ENCODE measurements around the gene LCE2A.
"Not testable (repeated sequence)": the region's sequence is repeated elsewhere in the genome, so short reads cannot be mapped to it uniquely, and the experiment has no call there.

The LCE2A gene

DNA sequence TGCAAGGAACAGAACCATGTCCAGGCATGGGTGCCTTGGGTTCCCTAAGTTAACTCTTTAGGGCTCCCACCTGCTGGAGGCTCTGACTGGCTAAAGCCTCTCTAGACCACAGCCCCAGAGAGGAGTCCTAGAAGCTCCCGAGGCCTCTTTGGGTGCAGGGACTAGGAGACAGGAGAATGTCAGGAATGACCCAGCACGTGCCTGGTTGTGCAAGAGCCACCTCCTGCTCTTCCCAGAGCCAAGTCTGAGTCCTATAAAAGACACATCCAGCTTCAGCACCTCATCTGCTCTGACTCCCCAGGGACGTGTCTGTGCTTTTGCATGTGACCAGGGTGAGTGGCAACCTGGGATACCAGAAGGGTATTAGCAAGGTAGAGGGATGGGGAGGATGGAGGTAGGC lies 35.0 kb upstream of the LCE2A start, which contains the start of gene LCE2D:
LCE2D (plus strand) TSS at position 283 of the 400 bp plus-strand sequence. CDS start 726 bp downstream, outside the sequence.
- Histone ChIP-seq H3K27me3 (ENCODE audit: control insufficient read depth, insufficient read depth, low read length) (no peaks in the 10 kb centered on the region), H3K4me2 (ENCODE audit: low read length) (no peak within 1 kb of the TSS), H3K9ac (no peak within 1 kb of the TSS), H2AFZ (no peak within 1 kb of the TSS), H3K79me2 (no peaks in the 10 kb centered on the region), H3K4me3 (ENCODE audit: low read depth, low read length) (no peak within 1 kb of the TSS), H3K9me3 (ENCODE audit: control insufficient read depth, low read length) (no peaks in the 10 kb centered on the region), H3K36me3 (ENCODE audit: control insufficient read depth, insufficient read depth, low read length) (no peaks in the 10 kb centered on the region), H3K27ac (no peak within 1 kb of the TSS), H3K4me1 (no peaks in the 10 kb centered on the region)
- no peak for TF ChIP-seq CTCF (IDR thresholded peaks at IDR 0.05)

- not testable (repeated sequence) for H3K27me3 ChIP-seq (ENCODE audit: control insufficient read depth, insufficient read depth, low read length); H3K27ac ChIP-seq; H3K4me2 ChIP-seq (ENCODE audit: low read length); H3K4me1 ChIP-seq; H3K79me2 ChIP-seq; H3K36me3 ChIP-seq (ENCODE audit: control insufficient read depth, insufficient read depth, low read length); H3K4me3 ChIP-seq (ENCODE audit: low read depth, low read length); H3K9me3 ChIP-seq (ENCODE audit: control insufficient read depth, low read length); H2AFZ ChIP-seq; H3K9ac ChIP-seq
Measured at GRCh38 chr1:152666171-152666570, 32.0 kb upstream of the LCE2A start.

DNA sequence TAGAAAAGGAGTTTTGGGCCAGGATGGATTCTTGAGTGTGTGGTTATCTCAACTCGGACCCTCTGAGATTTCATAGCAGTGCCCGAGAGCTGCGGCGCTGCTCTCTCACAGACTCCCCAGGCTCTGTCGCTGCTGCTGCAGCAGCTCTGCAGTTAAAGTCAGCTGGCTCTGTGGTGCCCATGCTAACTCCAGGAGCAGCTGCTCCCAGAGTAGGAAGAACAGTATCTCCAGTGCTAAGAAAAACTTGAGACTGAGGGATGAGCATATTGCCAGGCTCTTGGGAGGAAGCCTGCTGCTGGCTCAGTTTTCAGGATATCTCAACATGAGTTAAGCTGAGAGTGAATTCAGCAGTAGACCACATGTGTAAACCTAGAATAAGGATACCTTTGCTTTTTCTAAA lies 30.5 kb upstream of the LCE2A start:
- Histone ChIP-seq H3K27ac (no peak overlapping the region), H3K36me3 (ENCODE audit: control insufficient read depth, insufficient read depth, low read length) (no peaks in the 10 kb centered on the region), H3K4me1 (no peaks in the 10 kb centered on the region), H3K4me2 (ENCODE audit: low read length) (no peak overlapping the region), H3K27me3 (ENCODE audit: control insufficient read depth, insufficient read depth, low read length) (no peaks in the 10 kb centered on the region), H3K9ac (no peak overlapping the region), H3K79me2 (no peaks in the 10 kb centered on the region), H3K9me3 (ENCODE audit: control insufficient read depth, low read length) (no peaks in the 10 kb centered on the region), H3K4me3 (ENCODE audit: low read depth, low read length) (no peak overlapping the region), H2AFZ (no peak overlapping the region)
- TF ChIP-seq CTCF (IDR thresholded peaks at IDR 0.05), result no peak

GRCh38 chr1:152673016-152673415 lies 25.1 kb upstream of the LCE2A start:
- no peaks in the 10 kb centered on the region for H3K9me3 ChIP-seq (ENCODE audit: control insufficient read depth, low read length)
- no peak overlapping the region for H3K4me2 ChIP-seq (ENCODE audit: low read length)
- no peaks in the 10 kb centered on the region for H3K79me2 ChIP-seq
- no peak overlapping the region for H3K4me3 ChIP-seq (ENCODE audit: low read depth, low read length)
- H3K36me3 ChIP-seq (ENCODE audit: control insufficient read depth, insufficient read depth, low read length), result no peaks in the 10 kb centered on the region
- no peak overlapping the region for H3K9ac ChIP-seq
- no peak for TF ChIP-seq CTCF (IDR thresholded peaks at IDR 0.05)
- H3K4me1 ChIP-seq, result no peaks in the 10 kb centered on the region
- H3K27me3 ChIP-seq (ENCODE audit: control insufficient read depth, insufficient read depth, low read length), result no peaks in the 10 kb centered on the region
- no peak overlapping the region for H3K27ac ChIP-seq
- H2AFZ ChIP-seq, result no peak overlapping the region

DNA sequence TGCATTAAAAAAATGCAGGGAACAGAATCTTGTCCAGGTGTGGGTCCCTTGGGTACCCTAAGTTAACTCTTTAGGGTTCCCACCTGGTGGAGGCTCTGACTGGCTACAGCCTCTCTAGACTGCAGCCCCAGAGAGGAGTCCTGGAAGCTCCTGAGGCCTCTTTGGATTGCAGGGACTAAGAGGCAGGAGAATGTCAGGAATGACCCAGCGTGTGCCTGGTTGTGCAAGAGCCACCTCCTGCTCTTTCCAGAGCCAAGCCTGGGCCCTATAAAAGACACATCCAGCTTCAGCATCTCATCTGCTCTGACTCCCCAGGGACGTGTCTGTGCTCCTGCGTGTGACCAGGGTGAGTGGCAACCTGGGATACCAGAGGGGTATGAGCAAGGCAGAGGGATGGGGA lies 23.2 kb upstream of the LCE2A start, which contains the start of gene LCE2C:
LCE2C (plus strand) TSS at position 297 of the 400 bp plus-strand sequence. CDS start 737 bp downstream, outside the sequence.
- not testable (repeated sequence) for H3K4me2 ChIP-seq (ENCODE audit: low read length); H3K9me3 ChIP-seq (ENCODE audit: control insufficient read depth, low read length); H3K9ac ChIP-seq; H3K4me1 ChIP-seq; H3K4me3 ChIP-seq (ENCODE audit: low read depth, low read length); H3K27me3 ChIP-seq (ENCODE audit: control insufficient read depth, insufficient read depth, low read length); H3K27ac ChIP-seq; H3K36me3 ChIP-seq (ENCODE audit: control insufficient read depth, insufficient read depth, low read length); H2AFZ ChIP-seq; H3K79me2 ChIP-seq

DNA sequence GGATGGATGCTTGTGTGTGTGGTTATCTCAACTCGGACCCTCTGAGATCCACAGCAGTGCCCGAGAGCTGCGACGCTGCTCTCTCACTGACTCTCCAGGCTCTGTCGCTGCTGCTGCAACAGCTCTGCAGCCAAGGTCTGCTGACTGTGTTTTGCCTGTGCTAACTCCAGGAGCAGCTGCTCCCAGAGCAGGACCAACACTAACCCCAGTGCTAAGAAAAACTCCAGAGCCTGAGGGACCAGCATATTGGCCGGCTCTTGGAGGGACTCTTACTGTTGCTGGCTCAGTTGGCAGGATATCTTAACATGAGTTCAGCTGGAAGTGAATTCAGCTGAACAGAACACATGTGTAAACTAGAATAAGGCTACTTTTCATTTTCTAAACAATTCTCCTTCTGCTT lies 18.7 kb upstream of the LCE2A start:
- H3K27ac ChIP-seq, result no peak overlapping the region
- no peak overlapping the region for H3K9ac ChIP-seq
- H3K4me1 ChIP-seq, result no peaks in the 10 kb centered on the region
- no peaks in the 10 kb centered on the region for H3K9me3 ChIP-seq (ENCODE audit: control insufficient read depth, low read length)
- H3K4me2 ChIP-seq (ENCODE audit: low read length), result no peak overlapping the region
- no peaks in the 10 kb centered on the region for H3K36me3 ChIP-seq (ENCODE audit: control insufficient read depth, insufficient read depth, low read length)
- no peak overlapping the region for H3K4me3 ChIP-seq (ENCODE audit: low read depth, low read length)
- H2AFZ ChIP-seq, result no peak overlapping the region
- no peaks in the 10 kb centered on the region for H3K27me3 ChIP-seq (ENCODE audit: control insufficient read depth, insufficient read depth, low read length)
- no peak for TF ChIP-seq CTCF (IDR thresholded peaks at IDR 0.05)
- H3K79me2 ChIP-seq, result no peaks in the 10 kb centered on the region
